Panc1 (cell line): ENCODE results near the gene AGO1.

Experiments
- POLR2AphosphoS5 ChIP-seq: IDR thresholded peaks from 2 replicates; pipeline ENCODE4 v1.6.1; 2012; ENCODE audit warnings: mild to moderate bottlenecking, low read depth, low read length, moderate library complexity
- REST ChIP-seq, 2 experiments: IDR thresholded peaks; 2 replicates each; pipeline ENCODE4 v1.6.1; 2011 to 2012; ENCODE audit warnings: low read depth in 2 of 2, control low read depth in 1 of 2, low read length in 1 of 2, mild to moderate bottlenecking in 1 of 2, moderate library complexity in 1 of 2; ENCODE audit not compliant: insufficient read depth in 1 of 2
- SIN3A ChIP-seq: IDR thresholded peaks from 2 replicates; pipeline ENCODE4 v1.6.1; 2012; ENCODE audit warnings: low read depth, mild to moderate bottlenecking, low read length, moderate library complexity, borderline replicate concordance; ENCODE audit not compliant: insufficient read depth
- TF ChIP-seq, protein P1 (sequence below): fragments of 450-650 bp; IDR thresholded peaks from 2 replicates; pipeline ENCODE4 v1.5.1; 2017; ENCODE audit warnings: mild to moderate bottlenecking

DNA sequence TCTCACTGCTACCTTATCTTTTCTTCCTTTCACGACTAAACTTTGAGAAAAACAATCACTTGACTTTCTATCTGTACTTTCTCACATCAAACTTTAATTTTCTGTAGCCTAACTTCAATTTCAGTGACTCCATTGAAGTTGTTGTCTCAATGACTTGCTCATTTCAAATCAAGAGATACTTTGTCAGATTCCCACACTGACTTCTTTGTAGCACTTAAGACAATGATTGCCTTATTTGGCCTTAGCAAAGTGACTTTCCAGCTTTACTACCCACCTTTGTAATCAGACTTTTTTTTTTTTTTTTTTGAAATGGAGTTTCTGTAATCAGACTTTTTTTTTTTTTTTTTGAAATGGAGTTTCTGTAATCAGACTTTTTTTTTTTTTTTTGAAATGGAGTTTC, 38.2 kb upstream of the AGO1 start:
- TF ChIP-seq, protein P1, sequence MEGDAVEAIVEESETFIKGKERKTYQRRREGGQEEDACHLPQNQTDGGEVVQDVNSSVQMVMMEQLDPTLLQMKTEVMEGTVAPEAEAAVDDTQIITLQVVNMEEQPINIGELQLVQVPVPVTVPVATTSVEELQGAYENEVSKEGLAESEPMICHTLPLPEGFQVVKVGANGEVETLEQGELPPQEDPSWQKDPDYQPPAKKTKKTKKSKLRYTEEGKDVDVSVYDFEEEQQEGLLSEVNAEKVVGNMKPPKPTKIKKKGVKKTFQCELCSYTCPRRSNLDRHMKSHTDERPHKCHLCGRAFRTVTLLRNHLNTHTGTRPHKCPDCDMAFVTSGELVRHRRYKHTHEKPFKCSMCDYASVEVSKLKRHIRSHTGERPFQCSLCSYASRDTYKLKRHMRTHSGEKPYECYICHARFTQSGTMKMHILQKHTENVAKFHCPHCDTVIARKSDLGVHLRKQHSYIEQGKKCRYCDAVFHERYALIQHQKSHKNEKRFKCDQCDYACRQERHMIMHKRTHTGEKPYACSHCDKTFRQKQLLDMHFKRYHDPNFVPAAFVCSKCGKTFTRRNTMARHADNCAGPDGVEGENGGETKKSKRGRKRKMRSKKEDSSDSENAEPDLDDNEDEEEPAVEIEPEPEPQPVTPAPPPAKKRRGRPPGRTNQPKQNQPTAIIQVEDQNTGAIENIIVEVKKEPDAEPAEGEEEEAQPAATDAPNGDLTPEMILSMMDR = no peak
- TF ChIP-seq POLR2AphosphoS5 (no peak), SIN3A (no peak), REST (IDR thresholded peaks at IDR 0.05; ENCODE audit: insufficient read depth in 1 of 2, low read depth in 2 of 2, low read length in 1 of 2) (no peak)
